CD4-positive, alpha-beta T cell treated with Interleukin-6 at 100 ng/mL for 8 hours (primary cell): ENCODE results near the gene OPN3.

Source experiments
- DNase-seq: peaks from one replicate; pipeline ENCODE4 v3.0.0-alpha.2; 2020; ENCODE audit warnings: mixed read lengths, low spot score

The OPN3 gene

DNA sequence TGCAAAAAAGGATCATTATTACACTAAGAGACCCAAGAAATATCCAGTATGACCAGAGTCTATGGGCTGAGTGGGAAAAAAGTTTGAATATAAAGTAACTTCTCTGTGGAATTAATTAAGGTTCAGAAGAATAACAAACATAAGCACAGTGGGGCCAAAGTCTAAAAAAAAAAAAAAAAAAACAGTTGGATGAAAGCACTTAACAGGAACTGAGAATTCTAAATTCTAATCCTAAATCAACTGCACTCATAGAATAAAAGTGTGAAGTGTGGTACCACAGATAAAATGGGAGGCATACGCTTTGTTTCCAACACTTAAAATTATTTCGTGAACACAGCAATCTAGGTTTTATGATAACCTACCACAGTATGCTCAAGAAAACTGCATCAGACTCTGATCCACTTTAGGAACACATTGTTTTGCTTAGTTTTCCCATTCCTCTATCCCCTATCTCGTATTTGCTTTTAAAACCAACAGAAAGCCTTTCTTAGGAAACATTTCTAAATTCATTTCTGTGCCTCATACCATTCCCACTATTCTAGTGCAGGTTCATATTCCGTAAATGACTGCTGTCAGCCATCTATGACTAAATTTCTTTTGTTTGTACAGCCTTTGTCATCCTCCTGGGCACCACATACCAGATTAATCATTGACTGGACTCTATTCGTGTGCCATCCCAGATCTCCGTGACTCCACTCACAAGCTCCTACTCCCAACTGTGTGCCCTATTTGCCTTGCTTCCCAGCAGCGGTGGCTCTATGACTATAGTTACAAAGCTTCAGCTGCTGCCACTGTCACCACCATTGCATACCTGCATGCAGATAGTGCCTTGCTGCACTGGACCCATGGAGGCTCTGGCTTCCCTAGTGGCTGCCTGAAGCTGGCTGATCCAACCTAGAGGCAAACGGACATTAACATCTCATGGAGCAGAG is 24.9 kb downstream of the OPN3 start:
- no peak for DNase-seq

DNA sequence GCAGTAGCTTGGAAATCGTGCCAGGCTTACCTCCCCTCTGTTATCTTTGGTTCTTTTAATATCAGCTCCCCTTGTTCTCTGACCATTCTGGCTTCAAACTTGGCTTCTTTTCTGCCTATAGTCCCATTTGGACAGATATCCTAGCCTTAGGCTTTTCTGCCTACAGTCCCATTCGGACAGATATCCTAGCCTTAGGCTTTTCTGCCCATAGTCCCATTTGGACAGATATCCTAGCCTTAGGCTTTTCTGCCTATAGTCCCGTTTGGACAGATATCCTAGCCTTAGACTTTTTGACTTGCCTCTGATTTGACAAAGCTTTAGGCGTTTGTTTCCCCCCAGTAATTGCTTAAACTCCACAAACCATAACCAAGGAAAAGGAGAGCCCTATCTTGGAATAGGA is 25.6 kb downstream of the OPN3 start:
- DNase-seq, result no peak

DNA sequence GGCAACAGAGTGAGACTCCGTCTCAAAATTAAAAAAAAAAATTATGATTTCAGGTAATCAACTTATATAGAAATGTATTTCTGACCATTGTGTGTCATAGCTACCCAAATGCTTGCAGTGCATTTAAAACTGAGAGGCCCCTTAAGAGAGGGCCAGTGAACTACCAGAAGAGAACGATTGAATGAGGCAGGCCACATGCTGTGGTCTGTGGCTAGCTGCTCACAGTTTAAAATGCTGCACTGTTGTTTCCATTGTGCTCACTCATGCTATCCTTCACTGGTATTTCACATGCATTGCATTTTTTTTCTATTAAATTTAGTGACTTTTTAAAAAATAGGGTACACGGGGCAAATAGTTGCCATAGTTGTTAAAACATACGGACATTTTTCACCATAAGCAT is 26.0 kb downstream of the OPN3 start:
- no peak for DNase-seq

DNA sequence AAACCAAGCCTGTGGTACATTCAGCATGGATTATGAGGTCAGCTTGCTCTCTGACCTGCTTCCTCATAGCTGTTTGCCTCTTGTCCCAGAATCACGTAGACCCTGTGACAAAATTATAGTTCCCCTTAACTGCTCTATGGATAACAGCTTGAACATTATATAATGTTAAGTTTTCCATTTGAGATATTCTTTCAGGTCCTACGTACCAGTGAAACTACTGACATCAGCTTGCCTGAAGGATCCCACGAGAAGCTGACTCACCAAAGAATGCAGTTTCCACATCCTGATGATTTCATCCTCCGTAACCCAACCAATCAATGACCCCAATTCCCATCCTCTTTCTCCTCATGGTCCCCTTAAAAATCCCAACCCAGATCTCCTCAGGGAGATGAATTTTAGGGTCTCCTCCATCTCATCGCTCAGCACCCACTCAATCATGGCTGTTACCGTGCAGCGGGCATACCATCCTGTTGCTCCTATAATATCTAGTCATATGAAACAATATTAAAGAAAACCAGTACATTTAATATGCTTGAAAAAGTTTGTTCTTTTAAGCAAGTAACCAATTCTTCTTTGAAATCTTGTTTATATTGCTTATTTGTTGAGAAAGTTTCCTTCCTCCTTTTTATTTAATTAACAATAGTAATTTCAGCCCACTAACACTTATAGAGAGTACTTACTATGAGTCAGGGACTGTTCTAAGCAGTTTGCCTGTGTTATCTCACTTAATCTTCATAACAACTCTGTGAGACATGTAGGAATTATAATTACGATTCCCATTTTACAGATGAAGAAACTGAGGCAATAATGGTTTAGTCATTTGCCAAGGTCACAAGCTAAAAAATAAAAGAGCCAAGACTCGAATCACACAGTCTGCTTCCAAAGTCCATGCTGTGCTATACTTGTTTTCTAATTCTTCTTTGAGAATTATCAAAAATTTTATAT is 27.4 kb downstream of the OPN3 start:
- DNase-seq, result no peak

DNA sequence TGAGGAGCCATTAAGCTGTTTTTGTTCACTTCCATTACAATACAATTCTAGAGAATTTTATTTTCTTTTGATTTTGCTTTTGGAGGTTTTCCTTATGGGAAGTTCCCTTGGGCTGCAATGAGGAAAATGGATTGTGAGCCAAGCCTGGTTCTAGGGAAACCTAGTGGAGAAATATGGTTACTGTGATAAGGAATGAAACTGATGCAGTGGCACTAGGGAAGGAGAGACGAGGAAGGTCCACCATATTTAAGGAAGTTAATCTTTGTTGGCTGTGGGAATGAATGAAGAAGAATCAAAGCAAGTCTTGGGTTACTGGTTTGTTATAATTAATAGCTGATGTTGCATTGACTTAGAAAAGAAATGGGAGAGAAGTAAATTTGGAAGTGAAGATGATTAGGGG is 28.4 kb downstream of the OPN3 start:
- no peak for DNase-seq

DNA sequence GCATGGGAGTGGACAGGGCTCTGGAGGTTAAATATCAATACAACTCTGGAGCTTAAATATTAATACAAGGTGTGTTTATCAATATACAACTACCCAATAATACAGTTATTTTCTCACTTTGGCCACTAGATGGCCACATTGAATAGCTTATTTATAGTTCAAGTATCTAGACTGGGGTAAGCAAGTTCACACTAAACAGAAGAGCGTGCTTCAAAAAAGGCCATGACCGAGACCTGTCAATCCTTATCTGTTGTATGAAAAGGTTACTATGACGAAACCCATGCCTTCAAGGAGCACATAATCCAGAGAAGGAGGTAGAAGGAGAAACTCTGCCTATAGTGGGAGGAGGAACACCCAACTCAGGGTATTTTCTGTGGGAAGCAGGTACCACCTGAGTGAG is 29.1 kb downstream of the OPN3 start:
- DNase-seq, result peak; percentile 55

DNA sequence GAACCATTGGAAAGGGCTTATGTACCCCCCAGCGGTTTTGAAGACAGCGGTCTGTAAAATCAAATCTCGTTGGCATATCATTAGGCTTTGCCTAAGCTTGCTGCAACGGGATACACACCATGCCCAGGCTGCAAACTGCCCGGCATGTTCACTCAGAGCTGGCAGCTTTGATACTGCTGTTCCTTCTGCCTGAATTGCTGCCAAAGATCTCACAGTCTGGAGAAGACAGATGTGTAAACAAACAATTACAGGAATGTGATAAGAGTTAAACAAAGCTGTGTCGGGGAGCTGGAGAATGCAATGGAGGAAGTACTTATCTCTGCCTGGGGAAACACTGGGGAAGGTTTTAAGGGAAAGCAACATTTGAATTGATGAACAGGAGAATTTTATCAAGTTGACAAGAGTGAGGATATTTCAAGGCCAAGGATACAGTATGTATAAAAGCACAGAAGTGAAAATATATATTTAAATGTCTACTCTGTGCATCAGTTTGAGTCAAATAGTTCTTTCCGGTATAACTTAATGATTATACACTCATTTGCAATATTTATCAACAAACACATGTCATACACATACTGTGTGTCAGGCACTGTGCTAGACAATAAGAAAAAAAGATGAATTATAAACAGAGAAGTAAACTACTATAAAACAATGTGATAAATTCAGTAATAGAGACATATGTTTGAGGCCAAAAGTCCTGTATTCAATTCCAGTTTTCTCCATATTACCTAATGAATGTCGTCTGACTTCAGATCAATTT is 29.9 kb downstream of the OPN3 start:
- no peak for DNase-seq

DNA sequence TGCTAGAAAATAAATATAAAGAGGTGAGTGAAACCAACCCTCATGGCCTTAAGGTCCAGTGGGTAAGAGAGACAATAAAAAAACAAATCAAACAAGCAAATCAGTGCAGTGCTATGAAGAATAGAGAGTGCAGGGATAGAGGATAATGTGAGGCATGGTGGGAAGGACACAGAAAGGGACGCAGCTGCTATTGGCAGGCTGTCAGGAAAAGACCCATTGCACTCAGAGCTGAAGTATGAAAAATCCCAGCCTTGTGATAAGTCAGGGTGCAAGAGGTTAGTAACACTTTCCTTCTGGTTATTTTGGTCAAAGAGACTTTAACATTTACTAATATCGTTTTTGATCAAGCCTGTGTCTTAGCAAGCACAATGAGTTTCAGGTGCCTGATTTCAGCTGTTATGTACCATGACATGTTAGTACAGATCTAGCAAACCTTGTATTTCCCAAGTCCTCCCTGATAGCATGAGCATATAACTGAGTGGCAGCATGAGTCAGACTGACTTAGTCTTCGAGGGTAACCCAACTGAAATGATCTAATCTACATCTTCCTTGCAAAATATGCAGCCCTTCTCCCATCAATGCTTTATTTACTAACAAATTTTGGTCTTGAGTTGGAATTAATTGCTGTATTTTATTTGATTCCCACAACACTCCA is 31.7 kb downstream of the OPN3 start:
- DNase-seq, result no peak

DNA sequence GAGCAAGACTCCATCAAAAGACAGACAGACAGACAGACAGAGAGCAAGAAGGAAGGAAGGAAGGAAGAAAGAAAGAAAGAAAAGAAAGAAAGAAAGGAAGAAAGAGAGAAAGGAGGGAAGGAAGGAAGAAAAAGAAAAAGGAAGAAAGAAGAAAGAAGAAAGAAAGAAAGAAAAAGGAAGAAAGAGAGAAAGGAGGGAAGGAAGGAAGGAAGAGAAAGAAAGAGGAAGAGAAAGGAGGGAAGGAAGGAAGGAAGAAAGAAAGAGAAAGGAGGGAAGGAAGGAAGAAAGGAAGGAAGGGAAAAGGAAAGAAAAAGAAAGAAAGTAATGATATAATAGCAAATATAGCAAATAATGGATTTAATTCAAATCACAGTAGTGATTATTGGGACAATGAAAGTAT is 32.7 kb downstream of the OPN3 start:
- DNase-seq, result no peak

DNA sequence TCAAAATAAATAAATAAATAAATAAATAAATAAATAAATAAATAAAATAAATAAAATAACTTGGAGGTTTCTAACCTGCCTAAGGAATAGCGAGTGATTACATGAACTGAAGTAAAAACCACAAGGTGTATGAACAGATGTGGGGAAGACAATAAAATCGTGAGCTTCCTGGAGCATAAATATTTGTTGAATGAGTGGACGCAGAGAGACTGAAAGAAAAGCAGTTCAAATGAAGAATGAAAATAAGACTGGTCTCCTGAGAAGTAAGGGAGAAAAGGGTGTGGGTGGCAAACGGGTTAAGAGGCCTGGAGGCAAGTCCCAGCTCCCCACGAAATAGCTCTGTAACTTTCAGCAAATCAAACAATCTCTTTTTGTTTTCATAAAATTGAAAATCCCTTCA is 33.6 kb downstream of the OPN3 start:
- DNase-seq, result no peak

DNA sequence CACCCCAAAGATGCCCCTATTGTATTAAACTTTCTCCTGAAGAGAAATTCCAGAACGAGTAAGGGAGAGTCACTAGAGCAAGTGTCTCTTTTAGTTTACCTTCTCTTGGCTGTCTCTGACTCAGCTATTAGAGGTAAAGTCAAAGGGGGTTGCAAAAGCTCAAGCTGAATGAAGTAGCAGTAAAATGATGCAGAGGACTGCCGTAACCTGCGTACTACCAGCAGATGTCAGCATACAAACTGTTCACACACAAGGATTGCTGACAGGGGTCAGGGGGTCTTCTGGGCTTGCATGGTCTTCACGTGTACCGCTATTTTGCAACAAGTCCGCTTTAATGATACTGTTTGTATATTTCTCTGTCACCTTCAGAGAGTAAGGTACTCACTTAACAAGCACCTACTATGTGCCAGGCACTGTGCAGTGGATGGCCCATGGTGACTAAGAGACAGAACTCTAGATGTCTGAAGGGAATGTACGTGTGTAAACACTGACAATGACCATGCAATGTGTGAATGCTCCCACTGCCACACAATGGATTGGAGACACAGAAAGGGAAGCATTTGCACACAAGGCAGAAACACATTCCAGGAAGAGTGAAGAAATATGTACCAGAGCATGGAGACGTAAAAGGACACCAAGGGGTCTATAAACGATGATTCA is 34.9 kb downstream of the OPN3 start:
- no peak for DNase-seq

DNA sequence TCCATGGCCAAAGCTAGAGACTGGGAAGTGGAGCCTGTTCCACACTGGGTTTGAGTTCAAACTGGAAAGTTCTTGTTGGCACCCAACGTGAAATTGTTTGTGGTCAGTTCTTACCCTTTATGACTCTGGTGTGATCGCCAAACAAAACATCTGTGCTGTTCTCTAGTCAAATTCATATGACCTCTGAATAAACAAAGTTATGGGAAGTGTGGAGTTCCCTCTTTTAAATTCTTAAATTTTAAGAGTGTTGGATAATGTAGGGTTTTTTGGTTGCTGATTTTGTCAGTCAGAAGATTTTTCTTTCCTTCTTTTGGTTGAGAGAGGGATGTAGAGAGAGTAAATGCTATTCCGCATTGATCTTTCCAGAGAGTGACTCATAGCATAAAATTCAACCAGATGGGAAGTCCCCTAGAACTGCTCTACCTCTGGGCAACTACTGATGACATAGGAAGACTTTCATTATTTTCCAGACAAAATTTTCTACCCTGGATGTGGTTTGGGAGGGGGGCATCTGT is 36.4 kb downstream of the OPN3 start:
- DNase-seq, result no peak

DNA sequence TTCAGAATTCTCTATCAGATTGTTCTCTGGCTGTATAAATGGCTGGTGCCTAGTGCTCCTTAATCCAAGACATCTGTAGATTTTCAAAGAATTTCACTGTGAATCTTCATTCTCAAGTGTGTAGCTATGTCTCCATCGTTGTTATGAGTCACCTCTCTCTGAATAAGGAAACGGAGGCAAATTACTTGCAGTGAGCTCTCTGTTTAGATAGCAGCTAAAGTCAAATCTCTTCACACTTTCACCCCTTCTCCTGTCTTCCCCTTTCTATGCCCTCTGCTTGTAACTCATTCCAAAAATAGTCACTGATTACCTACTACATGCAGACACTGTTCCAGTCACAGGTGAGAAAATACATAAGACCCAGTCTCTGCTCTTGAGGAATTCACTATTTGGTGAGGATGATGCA is 39.7 kb downstream of the OPN3 start:
- no peak for DNase-seq

DNA sequence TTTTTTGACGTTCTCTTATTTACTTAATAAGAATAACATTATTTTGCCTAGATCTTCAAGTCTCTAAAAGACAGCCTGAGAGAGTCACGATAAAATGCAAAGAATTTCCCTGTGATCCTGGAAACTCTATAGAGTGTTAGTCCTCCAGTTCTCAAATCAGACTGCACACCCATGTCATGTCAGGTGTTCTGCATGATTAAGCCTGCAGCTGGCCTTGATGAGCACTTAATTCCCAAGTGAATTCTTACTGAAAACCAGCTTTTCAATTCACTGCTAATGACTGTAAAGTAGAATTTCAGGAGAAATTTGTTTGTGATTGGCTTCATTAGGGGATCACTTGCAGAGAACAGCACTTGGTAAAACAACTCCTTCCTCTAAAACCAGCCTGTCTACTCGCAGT is 41.9 kb downstream of the OPN3 start:
- no peak for DNase-seq

DNA sequence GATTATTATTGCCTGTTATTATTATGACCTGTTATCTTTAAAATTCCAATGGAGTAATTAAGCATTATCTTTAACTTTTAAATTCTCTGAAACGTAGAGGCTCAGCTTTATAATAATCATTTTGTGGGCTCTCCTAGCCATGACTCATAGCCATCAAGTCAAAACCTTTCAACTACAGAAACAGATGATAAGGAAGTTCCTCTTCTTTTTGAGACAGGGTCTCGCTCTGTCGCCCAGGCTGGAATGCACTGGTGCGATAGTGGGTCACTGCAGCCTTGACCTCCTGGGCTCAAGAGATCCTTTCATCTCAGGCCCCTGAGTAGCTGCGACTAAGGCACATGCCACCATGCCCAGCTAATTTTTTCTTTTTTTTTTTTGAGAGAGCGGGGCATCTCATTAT is 43.5 kb downstream of the OPN3 start:
- no peak for DNase-seq

DNA sequence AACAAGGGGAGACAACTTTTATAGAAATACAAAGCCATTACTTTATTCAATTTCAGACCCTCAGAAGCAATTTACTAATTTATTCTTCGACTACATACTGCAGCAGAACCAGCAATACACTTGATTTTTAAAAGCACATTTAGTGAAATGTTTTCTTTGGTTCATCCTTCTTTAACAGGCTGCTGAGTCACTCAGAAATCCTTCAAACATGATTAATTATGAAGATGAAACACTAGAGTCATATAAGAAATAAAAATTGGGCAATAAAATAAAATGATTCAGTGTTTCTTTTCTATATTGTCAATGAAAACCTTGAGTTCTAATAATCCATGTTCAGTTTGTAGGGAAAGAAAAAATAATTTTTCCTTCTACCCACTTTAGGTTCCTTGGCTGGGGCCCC is 47.0 kb downstream of the OPN3 start:
- DNase-seq, result no peak

DNA sequence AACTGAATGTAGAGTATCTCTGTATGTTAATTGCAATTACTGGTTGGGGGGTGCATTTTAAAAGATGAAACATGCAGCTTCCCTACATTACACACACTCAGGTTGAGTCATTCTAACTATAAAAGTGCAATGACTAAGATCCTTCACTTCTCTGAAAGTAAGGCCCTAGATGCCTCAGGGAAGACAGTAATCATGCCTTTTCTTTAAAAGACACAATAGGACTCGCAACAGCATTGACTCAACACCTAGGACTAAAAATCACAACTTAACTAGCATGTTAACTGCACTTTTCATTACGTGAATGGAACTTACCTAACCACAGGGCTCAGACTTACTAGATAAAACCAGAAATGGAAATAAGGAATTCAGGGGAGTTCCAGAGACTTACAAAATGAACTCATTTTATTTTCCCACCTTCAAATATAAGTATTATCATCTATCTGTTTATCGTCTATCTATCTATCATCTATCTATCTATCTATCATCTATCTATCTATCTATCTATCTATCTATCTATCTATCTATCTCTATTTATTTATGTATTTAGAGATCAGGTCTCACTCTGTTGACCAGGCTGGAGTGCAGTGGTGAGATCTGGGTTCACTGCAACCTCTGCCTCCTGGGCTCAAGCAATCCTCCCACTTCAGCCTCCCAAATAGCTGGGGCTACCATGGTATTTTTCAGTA is 47.8 kb downstream of the OPN3 start:
- DNase-seq, result no peak

DNA sequence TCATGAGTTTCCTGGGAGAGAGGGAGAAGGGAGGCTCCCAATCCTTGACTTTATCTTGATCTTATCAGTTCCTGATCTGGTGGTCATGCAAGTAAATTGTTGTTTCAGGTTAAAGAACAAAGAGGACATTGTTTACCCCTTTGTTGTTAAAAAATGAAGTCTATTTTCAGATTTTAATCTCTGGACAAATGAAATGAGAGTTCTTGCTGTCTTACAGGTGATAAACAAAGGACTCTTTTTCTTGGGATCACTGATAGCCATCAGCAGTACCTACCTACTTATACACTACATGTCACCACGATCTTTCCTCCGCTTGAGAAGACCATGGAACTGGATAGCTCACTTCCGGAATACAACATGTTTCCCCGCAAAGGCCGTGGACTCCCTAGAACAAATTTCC is 48.4 kb downstream of the OPN3 start:
- no peak for DNase-seq

DNA sequence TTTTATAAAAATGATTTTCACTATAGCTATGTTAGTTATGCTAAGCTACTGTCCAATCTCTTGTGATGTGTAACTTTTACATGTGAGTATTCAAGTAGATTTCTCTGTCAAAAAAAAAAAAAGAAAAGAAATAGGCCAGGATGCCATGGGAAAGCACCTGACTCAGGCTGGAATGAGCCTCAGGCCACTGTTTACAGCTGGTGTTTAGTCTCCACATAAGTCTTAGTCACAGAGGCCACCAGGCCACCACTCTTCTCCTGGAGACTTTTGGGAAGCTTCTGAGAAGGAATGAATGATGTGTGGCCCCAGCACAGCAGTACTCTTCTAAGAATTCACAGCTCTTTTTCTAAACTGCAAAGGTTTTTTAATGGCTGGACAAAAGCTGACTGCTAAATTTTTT is 48.9 kb downstream of the OPN3 start:
- DNase-seq, result no peak

DNA sequence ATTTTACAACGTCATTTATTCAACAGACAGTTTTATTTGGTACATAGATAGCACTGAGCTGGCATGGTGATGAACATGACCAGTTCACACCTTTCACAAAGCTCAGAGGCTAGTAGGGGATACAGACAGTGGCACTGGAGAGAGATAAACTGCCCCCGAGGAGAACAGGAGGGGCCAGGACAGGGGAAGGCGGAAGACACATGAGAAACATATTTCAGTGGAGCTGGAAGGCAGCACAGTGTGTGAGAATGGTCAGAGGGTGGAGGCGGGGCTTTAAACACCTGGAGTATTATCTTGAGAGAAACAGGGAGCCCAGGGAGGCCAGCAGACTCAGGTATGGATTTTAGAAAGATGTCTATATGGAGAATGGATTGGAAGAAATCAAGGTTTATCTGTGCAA is 49.5 kb downstream of the OPN3 start:
- DNase-seq, result no peak
